Frontal cortex (tissue), 1 donor: Measurements from ENCODE around the gene JAZF1. TPM values are rescaled to one million over a fixed set of nuclear protein-coding genes. Genes with fewer than 3 reads are reported as not detected.

Experiments
- small RNA-seq: library from RNA; depleted of rRNA; stranded (forward); fragments of <200 nt; gene quantifications from one replicate; pipeline ENCODE3, GENCODE V24; 2014
- total RNA-seq: library from RNA; depleted of rRNA; stranded (reverse); fragments of >200 nt; gene quantifications from one replicate; pipeline ENCODE4 v1.2.3, GENCODE V29; 2014

Gene JAZF1
- total RNA-seq, 1 donor from 2014 or later, result 39.5 TPM

Small RNA genes within 50 kb of the gene (small RNA-seq; reads per million reads assigned to genes)
- gene RNU6-979P, result not detected

Other genes with a start within 250 kb of the JAZF1 start
- 4.5 TPM for gene CREB5, start 231.7 kb upstream of the JAZF1 start, total RNA-seq